ENCODE results near the gene ABCF3.

The ABCF3 gene

DNA sequence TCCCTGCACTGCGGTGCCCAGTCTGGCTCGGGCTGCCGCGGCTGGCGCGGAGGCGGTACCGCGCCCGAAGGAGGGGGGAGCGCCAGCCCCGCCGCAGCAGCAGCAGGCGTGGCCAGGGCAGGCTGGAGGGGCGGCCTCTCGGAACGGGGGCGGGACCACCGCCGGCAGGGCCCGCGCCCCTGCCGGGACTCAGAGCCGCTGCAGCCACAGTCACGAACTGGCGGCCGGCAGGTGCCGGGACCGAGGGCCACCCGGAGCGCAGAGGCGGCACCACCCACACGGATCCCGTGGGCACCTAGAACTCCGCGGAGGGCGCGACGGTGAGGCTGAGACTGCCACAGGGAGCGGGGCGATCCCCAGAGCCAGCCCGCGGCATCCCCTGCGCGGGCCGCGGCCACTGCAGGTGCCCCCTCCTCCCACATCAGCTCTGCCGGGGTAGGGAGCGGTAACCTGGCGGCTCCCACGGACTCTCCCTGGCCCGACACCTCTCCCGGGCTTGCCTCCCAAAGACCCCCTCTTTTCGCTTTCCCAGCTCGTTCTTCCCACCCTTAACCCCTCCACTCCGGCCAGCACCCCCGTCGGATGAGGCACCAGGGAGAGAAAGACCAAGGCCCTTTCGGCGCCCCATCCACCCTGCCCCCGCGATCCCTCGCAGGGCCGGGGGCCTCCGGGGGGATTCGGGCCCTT, 43.5 kb downstream of the ABCF3 start, which contains the start of gene VWA5B2:
Gene VWA5B2 (plus strand): TSS at position 192 of the 687 bp plus-strand sequence. CDS start 944 bp downstream, outside the sequence.
- H3K4me3 ChIP-seq (ENCODE audit: insufficient read depth, low read depth, low read length, poor library complexity, severe bottlenecking): peak within 1 kb of the TSS; percentile 70
- H3K9me3 ChIP-seq (ENCODE audit: control insufficient read depth, low read length): no peaks in the 10 kb centered on the region
- no peaks in the 10 kb centered on the region for H3K36me3 ChIP-seq (ENCODE audit: control insufficient read depth, insufficient read depth, low read length)
- H3K27me3 ChIP-seq (replicated peaks; ENCODE audit: control insufficient read depth, insufficient read depth, low read length, poor library complexity, severe bottlenecking): peaks cover 47% of the 10 kb centered on the region
- DNase-seq: peak; percentile 57 to 65 (median 61)
- H3K27ac ChIP-seq (ENCODE audit: insufficient read depth, low read length, poor library complexity, severe bottlenecking): no peak within 1 kb of the TSS
- peaks cover 21% of the 10 kb centered on the region for H3K4me1 ChIP-seq (ENCODE audit: control insufficient read depth, insufficient read depth, low read length, poor library complexity, severe bottlenecking)

- H3K27ac ChIP-seq (ENCODE audit: insufficient read depth, low read length, poor library complexity, severe bottlenecking): no peak overlapping the region
- peaks cover 47% of the 10 kb centered on the region for H3K27me3 ChIP-seq (replicated peaks; ENCODE audit: control insufficient read depth, insufficient read depth, low read length, poor library complexity, severe bottlenecking)
- no peaks in the 10 kb centered on the region for H3K36me3 ChIP-seq (ENCODE audit: control insufficient read depth, insufficient read depth, low read length)
- no peaks in the 10 kb centered on the region for H3K9me3 ChIP-seq (ENCODE audit: control insufficient read depth, low read length)
- no peak for DNase-seq
- H3K4me3 ChIP-seq (ENCODE audit: insufficient read depth, low read depth, low read length, poor library complexity, severe bottlenecking): peak overlapping the region; percentile 70
- H3K4me1 ChIP-seq (ENCODE audit: control insufficient read depth, insufficient read depth, low read length, poor library complexity, severe bottlenecking): peaks cover 21% of the 10 kb centered on the region
Observed at GRCh38 chr3:184230081-184230602, 44.1 kb downstream of the ABCF3 start.

- H3K27me3 ChIP-seq (replicated peaks; ENCODE audit: control insufficient read depth, insufficient read depth, low read length, poor library complexity, severe bottlenecking): peaks cover 47% of the 10 kb centered on the region
- peak overlapping the region; percentile 70 for H3K4me3 ChIP-seq (ENCODE audit: insufficient read depth, low read depth, low read length, poor library complexity, severe bottlenecking)
- H3K4me1 ChIP-seq (ENCODE audit: control insufficient read depth, insufficient read depth, low read length, poor library complexity, severe bottlenecking): peaks cover 21% of the 10 kb centered on the region
- DNase-seq: no peak
- H3K27ac ChIP-seq (ENCODE audit: insufficient read depth, low read length, poor library complexity, severe bottlenecking): no peak overlapping the region
- H3K36me3 ChIP-seq (ENCODE audit: control insufficient read depth, insufficient read depth, low read length): no peaks in the 10 kb centered on the region
- no peaks in the 10 kb centered on the region for H3K9me3 ChIP-seq (ENCODE audit: control insufficient read depth, low read length)
Observed at GRCh38 chr3:184230603-184231528, 44.9 kb downstream of the ABCF3 start.

- Histone ChIP-seq H3K27me3 (replicated peaks; ENCODE audit: control insufficient read depth, insufficient read depth, low read length, poor library complexity, severe bottlenecking) (peaks cover 47% of the 10 kb centered on the region), H3K36me3 (ENCODE audit: control insufficient read depth, insufficient read depth, low read length) (no peaks in the 10 kb centered on the region), H3K27ac (ENCODE audit: insufficient read depth, low read length, poor library complexity, severe bottlenecking) (no peak overlapping the region), H3K4me3 (ENCODE audit: insufficient read depth, low read depth, low read length, poor library complexity, severe bottlenecking) (no peak overlapping the region), H3K9me3 (ENCODE audit: control insufficient read depth, low read length) (no peaks in the 10 kb centered on the region), H3K4me1 (ENCODE audit: control insufficient read depth, insufficient read depth, low read length, poor library complexity, severe bottlenecking) (peaks cover 21% of the 10 kb centered on the region)
- DNase-seq: no peak
Observed at GRCh38 chr3:184231671-184232070, 45.7 kb downstream of the ABCF3 start.

DNA sequence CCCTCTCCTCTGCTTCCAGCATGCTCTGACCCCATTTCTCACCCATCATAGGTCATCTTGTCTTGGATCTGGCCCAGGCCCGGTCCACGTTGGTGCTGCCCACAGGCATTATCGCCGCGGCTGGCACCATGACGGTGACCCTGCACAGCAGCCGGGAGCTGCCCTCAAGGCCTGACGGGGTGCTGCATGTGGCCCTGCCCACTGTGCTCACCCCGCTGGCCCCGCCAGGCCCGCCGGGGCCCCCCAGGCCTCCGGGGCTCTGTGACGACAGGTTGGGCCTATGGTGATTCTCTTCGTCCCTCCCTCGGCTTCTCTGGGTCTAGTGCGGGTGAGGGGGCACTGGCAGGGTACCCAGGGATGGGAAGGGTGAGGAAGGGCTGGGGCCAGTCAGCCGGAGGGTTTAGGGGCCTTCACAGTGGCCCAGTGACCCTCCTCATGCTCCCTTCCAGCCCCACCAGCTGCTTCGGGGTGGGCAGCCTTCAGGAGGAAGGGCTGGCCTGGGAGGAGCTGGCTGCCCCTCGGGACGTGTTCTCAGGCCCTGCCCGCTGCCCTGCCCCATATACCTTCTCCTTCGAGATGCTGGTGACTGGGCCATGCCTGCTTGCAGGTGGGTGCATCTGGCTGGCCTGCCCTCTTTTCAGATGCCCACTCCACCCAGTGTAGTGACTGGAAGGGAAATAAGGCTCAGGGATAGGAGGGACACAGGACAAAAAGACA, 47.3 kb downstream of the ABCF3 start:
- no peak for DNase-seq
- Histone ChIP-seq H3K4me3 (ENCODE audit: insufficient read depth, low read depth, low read length, poor library complexity, severe bottlenecking) (no peak overlapping the region), H3K27me3 (replicated peaks; ENCODE audit: control insufficient read depth, insufficient read depth, low read length, poor library complexity, severe bottlenecking) (peaks cover 44% of the 10 kb centered on the region), H3K36me3 (ENCODE audit: control insufficient read depth, insufficient read depth, low read length) (no peaks in the 10 kb centered on the region), H3K4me1 (ENCODE audit: control insufficient read depth, insufficient read depth, low read length, poor library complexity, severe bottlenecking) (peaks cover 21% of the 10 kb centered on the region), H3K27ac (ENCODE audit: insufficient read depth, low read length, poor library complexity, severe bottlenecking) (no peak overlapping the region), H3K9me3 (ENCODE audit: control insufficient read depth, low read length) (no peaks in the 10 kb centered on the region)

- DNase-seq: no peak
- H3K4me1 ChIP-seq (ENCODE audit: control insufficient read depth, insufficient read depth, low read length, poor library complexity, severe bottlenecking): peaks cover 15% of the 10 kb centered on the region
- no peak overlapping the region for H3K27ac ChIP-seq (ENCODE audit: insufficient read depth, low read length, poor library complexity, severe bottlenecking)
- H3K4me3 ChIP-seq (ENCODE audit: insufficient read depth, low read depth, low read length, poor library complexity, severe bottlenecking): no peak overlapping the region
- no peaks in the 10 kb centered on the region for H3K36me3 ChIP-seq (ENCODE audit: control insufficient read depth, insufficient read depth, low read length)
- H3K27me3 ChIP-seq (replicated peaks; ENCODE audit: control insufficient read depth, insufficient read depth, low read length, poor library complexity, severe bottlenecking): peaks cover 36% of the 10 kb centered on the region
- H3K9me3 ChIP-seq (ENCODE audit: control insufficient read depth, low read length): no peaks in the 10 kb centered on the region
Observed at GRCh38 chr3:184234224-184234623, 48.2 kb downstream of the ABCF3 start.

DNA sequence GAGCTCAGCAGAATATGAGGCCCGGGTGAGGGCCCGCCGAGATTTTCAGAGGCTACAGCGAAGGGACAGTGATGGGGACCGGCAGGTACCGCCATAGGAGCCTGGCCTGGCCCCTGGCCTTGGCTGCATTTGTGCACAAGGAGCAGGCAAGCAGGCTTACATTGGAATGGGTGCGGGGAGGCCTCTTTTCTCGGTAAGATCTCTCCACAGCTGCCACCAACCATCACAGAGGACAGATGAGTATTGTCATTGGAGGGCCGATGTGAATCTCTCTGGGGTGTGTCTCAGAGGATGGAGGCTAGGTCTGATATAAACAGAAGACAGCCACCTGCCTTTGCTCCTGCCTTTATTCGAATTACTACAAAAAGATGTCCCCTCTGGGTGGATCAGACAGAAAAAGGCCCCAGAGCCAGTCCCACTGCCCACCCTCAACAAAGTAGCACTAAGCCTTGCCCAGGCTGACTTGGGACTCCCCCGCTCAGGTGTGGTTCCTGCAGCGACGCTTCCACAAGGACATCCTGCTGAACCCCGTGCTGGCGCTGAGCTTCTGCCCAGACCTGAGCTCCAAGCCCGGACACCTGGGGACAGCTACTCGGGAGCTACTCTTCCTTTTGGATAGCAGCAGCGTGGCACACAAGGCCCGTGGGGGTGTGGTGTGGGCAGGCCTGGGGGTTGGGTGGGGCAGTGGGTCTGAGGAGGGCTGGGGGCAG, 48.8 kb downstream of the ABCF3 start:
- Histone ChIP-seq H3K4me1 (ENCODE audit: control insufficient read depth, insufficient read depth, low read length, poor library complexity, severe bottlenecking) (peaks cover 10% of the 10 kb centered on the region), H3K36me3 (ENCODE audit: control insufficient read depth, insufficient read depth, low read length) (no peaks in the 10 kb centered on the region)

GRCh38 chr3:184235381-184236032, 49.5 kb downstream of the ABCF3 start:
- Histone ChIP-seq H3K36me3 (ENCODE audit: control insufficient read depth, insufficient read depth, low read length) (no peaks in the 10 kb centered on the region), H3K4me1 (ENCODE audit: control insufficient read depth, insufficient read depth, low read length, poor library complexity, severe bottlenecking) (peaks cover 4% of the 10 kb centered on the region), H3K27me3 (replicated peaks; ENCODE audit: control insufficient read depth, insufficient read depth, low read length, poor library complexity, severe bottlenecking) (peaks cover 25% of the 10 kb centered on the region), H3K9me3 (ENCODE audit: control insufficient read depth, low read length) (no peaks in the 10 kb centered on the region), H3K4me3 (ENCODE audit: insufficient read depth, low read depth, low read length, poor library complexity, severe bottlenecking) (no peak overlapping the region), H3K27ac (ENCODE audit: insufficient read depth, low read length, poor library complexity, severe bottlenecking) (no peak overlapping the region)
- DNase-seq: no peak

More for the DNA sequence above, 48.8 kb downstream of the ABCF3 start:
- H3K9me3 ChIP-seq (ENCODE audit: control insufficient read depth, low read length): no peaks in the 10 kb centered on the region
- H3K27ac ChIP-seq (ENCODE audit: insufficient read depth, low read length, poor library complexity, severe bottlenecking): no peak overlapping the region
- H3K27me3 ChIP-seq (replicated peaks; ENCODE audit: control insufficient read depth, insufficient read depth, low read length, poor library complexity, severe bottlenecking): peaks cover 32% of the 10 kb centered on the region
- no peak overlapping the region for H3K4me3 ChIP-seq (ENCODE audit: insufficient read depth, low read depth, low read length, poor library complexity, severe bottlenecking)
- DNase-seq: no peak

DNA sequence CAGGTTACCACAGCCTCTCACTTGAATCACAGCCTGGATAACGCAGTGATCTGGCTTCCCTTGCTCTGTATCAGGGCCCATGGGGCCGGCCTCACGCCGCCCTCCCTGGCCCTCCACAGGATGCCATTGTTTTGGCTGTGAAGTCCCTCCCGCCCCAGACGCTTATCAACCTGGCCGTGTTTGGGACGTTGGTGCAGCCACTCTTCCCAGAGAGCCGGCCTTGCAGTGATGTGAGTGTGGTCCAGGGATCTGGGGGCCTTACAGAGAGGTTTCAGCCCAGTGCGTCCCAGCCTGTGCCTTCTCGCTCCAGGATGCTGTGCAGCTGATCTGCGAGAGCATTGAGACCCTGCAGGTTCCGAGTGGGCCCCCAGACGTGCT, 50.0 kb downstream of the ABCF3 start:
- Histone ChIP-seq H3K9me3 (ENCODE audit: control insufficient read depth, low read length) (no peaks in the 10 kb centered on the region), H3K27ac (ENCODE audit: insufficient read depth, low read length, poor library complexity, severe bottlenecking) (no peak overlapping the region), H3K36me3 (ENCODE audit: control insufficient read depth, insufficient read depth, low read length) (no peaks in the 10 kb centered on the region), H3K4me1 (ENCODE audit: control insufficient read depth, insufficient read depth, low read length, poor library complexity, severe bottlenecking) (peaks cover under 1% of the 10 kb centered on the region), H3K27me3 (replicated peaks; ENCODE audit: control insufficient read depth, insufficient read depth, low read length, poor library complexity, severe bottlenecking) (peaks cover 20% of the 10 kb centered on the region), H3K4me3 (ENCODE audit: insufficient read depth, low read depth, low read length, poor library complexity, severe bottlenecking) (no peak overlapping the region)
- no peak for DNase-seq

Measured in effector memory CD4-positive, alpha-beta T cell (primary cell).